SU-DHL-6 (cell line): ENCODE data around the gene VWA5B1.

Experiments used
- H2AFZ ChIP-seq: fragments of 200-600 bp; sonication (generic); 2 replicates; pipeline ENCODE4 v1.6.1; 2014; ENCODE audit warnings: low read depth, mild to moderate bottlenecking, moderate library complexity, mixed read lengths, antibody characterized with exemption, low read length; ENCODE audit not compliant: severe bottlenecking
- H3F3A ChIP-seq: fragments of 200-600 bp; shearing (Covaris generic); 2 replicates; pipeline ENCODE4 v1.6.0; 2016; ENCODE audit warnings: antibody characterized with exemption, mild to moderate bottlenecking; ENCODE audit not compliant: insufficient read depth
- H3K27ac ChIP-seq: fragments of 200-600 bp; sonication (generic); 2 replicates; pipeline ENCODE4 v1.5.1; 2016; ENCODE audit warnings: low read depth, mild to moderate bottlenecking, low read length, moderate library complexity, mixed read lengths
- H3K27me3 ChIP-seq: fragments of 200-600 bp; sonication (generic), shearing (Covaris generic); 2 replicates; pipeline ENCODE4 v1.6.0; 2014; ENCODE audit warnings: mild to moderate bottlenecking, low read length
- H3K36me3 ChIP-seq: fragments of 200-600 bp; sonication (generic); 2 replicates; pipeline ENCODE4 v1.6.1; 2014; ENCODE audit warnings: mild to moderate bottlenecking, low read length, mixed read lengths
- H3K4me2 ChIP-seq: fragments of 300-600, 200-600 bp; shearing (Covaris generic), sonication (generic); 2 replicates; pipeline ENCODE4 v1.6.0; 2014; ENCODE audit warnings: low read length, low read depth, mild to moderate bottlenecking; ENCODE audit not compliant: poor library complexity, severe bottlenecking
- H3K4me3 ChIP-seq: fragments of 200-600 bp; sonication (generic); 2 replicates; pipeline ENCODE4 v1.5.1; 2014; ENCODE audit warnings: antibody characterized with exemption, low read length, mild to moderate bottlenecking, mixed read lengths; ENCODE audit not compliant: insufficient read depth, poor library complexity, severe bottlenecking
- H3K79me2 ChIP-seq: fragments of 200-600 bp; sonication (generic); 2 replicates; pipeline ENCODE4 v1.6.1; 2014; ENCODE audit warnings: mild to moderate bottlenecking, low read length, moderate library complexity; ENCODE audit not compliant: insufficient read depth
- H3K9ac ChIP-seq: fragments of 200-600 bp; sonication (generic); 2 replicates; pipeline ENCODE4 v1.7.0; 2014; ENCODE audit warnings: mild to moderate bottlenecking, low read length
- H3K9me2 ChIP-seq: fragments of 200-600 bp; sonication (generic); replicated peaks from 2 replicates; pipeline ENCODE4 v1.6.1; 2014; ENCODE audit warnings: low read length; ENCODE audit not compliant: insufficient read depth
- H3K9me3 ChIP-seq: fragments of 200-600 bp; sonication (generic); 2 replicates; pipeline ENCODE4 v1.6.1; 2014; ENCODE audit warnings: low read length, mixed read lengths; ENCODE audit not compliant: insufficient read depth
- H4K20me1 ChIP-seq: fragments of 200-600 bp; sonication (generic); 2 replicates; pipeline ENCODE4 v1.6.1; 2014; ENCODE audit warnings: low read depth, mild to moderate bottlenecking, antibody characterized with exemption, low read length, moderate library complexity, mixed read lengths
- EZH2phosphoT487 ChIP-seq: fragments of 200-600 bp; sonication (generic), shearing (Covaris generic); conservative IDR thresholded peaks from 2 replicates; pipeline ENCODE4 v1.6.1; 2018; ENCODE audit warnings: mild to moderate bottlenecking, antibody characterized with exemption, low read length, moderate library complexity, mixed read lengths
- TF ChIP-seq, protein P1 (sequence below): fragments of 200-600 bp; sonication (generic); IDR thresholded peaks from one replicate; pipeline ENCODE4 v1.5.1; 2017; ENCODE audit warnings: antibody characterized with exemption, mild to moderate bottlenecking, low read length, moderate library complexity; ENCODE audit not compliant: insufficient read depth, poor library complexity, severe bottlenecking

Gene VWA5B1

GRCh38 chr1:20281801-20282200, 8.9 kb upstream of the VWA5B1 start:
- Histone ChIP-seq H3K36me3 (no peaks in the 10 kb centered on the region), H3K27ac (no peak overlapping the region), H3K4me2 (no peak overlapping the region), H2AFZ (no peak overlapping the region), H3K27me3 (no peaks in the 10 kb centered on the region), H4K20me1 (no peaks in the 10 kb centered on the region), H3K79me2 (no peaks in the 10 kb centered on the region), H3K9ac (no peak overlapping the region), H3K9me2 (no peaks in the 10 kb centered on the region), H3K9me3 (no peaks in the 10 kb centered on the region), H3K4me3 (no peak overlapping the region), H3F3A (no peaks in the 10 kb centered on the region)
- TF ChIP-seq, protein P1, sequence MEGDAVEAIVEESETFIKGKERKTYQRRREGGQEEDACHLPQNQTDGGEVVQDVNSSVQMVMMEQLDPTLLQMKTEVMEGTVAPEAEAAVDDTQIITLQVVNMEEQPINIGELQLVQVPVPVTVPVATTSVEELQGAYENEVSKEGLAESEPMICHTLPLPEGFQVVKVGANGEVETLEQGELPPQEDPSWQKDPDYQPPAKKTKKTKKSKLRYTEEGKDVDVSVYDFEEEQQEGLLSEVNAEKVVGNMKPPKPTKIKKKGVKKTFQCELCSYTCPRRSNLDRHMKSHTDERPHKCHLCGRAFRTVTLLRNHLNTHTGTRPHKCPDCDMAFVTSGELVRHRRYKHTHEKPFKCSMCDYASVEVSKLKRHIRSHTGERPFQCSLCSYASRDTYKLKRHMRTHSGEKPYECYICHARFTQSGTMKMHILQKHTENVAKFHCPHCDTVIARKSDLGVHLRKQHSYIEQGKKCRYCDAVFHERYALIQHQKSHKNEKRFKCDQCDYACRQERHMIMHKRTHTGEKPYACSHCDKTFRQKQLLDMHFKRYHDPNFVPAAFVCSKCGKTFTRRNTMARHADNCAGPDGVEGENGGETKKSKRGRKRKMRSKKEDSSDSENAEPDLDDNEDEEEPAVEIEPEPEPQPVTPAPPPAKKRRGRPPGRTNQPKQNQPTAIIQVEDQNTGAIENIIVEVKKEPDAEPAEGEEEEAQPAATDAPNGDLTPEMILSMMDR: no peak
- no peak for TF ChIP-seq EZH2phosphoT487

GRCh38 chr1:20282533-20282932, 8.1 kb upstream of the VWA5B1 start:
- Histone ChIP-seq H3K9ac (no peak overlapping the region), H3K79me2 (no peaks in the 10 kb centered on the region), H3K4me2 (no peak overlapping the region), H4K20me1 (no peaks in the 10 kb centered on the region), H3K9me3 (no peaks in the 10 kb centered on the region), H2AFZ (no peak overlapping the region), H3K27ac (no peak overlapping the region), H3K9me2 (no peaks in the 10 kb centered on the region), H3F3A (no peaks in the 10 kb centered on the region), H3K36me3 (no peaks in the 10 kb centered on the region), H3K27me3 (no peaks in the 10 kb centered on the region), H3K4me3 (no peak overlapping the region)
- TF ChIP-seq, protein P1: no peak
- TF ChIP-seq EZH2phosphoT487: no peak

DNA sequence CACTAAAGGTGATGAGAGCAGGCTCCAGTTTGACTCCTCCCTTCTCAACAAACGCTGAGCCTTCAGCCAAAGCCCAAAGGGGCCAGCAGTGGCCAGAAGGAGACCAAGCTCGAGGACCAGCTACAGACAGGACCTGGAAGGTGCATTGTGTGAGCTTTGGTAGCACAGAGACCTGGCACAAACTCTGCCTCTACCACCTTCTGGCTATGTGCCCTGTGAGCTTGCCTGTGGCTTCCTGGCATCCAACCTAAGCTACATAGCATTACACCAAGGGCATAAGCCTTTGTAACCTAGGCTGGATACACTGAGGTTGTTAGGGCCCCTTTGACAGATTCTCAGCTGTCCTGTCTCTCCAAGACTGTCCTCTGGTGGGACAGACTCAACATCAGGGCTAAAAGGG, 6.6 kb upstream of the VWA5B1 start:
- TF ChIP-seq, protein P1: no peak
- TF ChIP-seq EZH2phosphoT487: no peak
- Histone ChIP-seq H3K36me3 (no peaks in the 10 kb centered on the region), H3K27ac (no peak overlapping the region), H3K27me3 (no peaks in the 10 kb centered on the region), H3K9me3 (no peaks in the 10 kb centered on the region), H3K9me2 (no peaks in the 10 kb centered on the region), H2AFZ (no peak overlapping the region), H4K20me1 (no peaks in the 10 kb centered on the region), H3K4me2 (no peak overlapping the region), H3F3A (no peaks in the 10 kb centered on the region), H3K4me3 (no peak overlapping the region), H3K79me2 (no peaks in the 10 kb centered on the region), H3K9ac (no peak overlapping the region)

GRCh38 chr1:20284625-20285024, 6.0 kb upstream of the VWA5B1 start:
- TF ChIP-seq, protein P1: no peak
- TF ChIP-seq EZH2phosphoT487: no peak
- Histone ChIP-seq H3K9ac (no peak overlapping the region), H3K27me3 (no peaks in the 10 kb centered on the region)

More at GRCh38 chr1:20284625-20285024, 6.0 kb upstream of the VWA5B1 start:
- Histone ChIP-seq H3K9me3 (no peaks in the 10 kb centered on the region), H3K79me2 (no peaks in the 10 kb centered on the region), H3K9me2 (no peaks in the 10 kb centered on the region), H2AFZ (no peak overlapping the region), H3K36me3 (no peaks in the 10 kb centered on the region), H4K20me1 (no peaks in the 10 kb centered on the region), H3K4me3 (no peak overlapping the region), H3K4me2 (no peak overlapping the region), H3F3A (no peaks in the 10 kb centered on the region), H3K27ac (no peak overlapping the region)
